GM19023 (cell line): ENCODE data around the gene NPAS3.

Experiments used
- ATAC-seq: cut with Tn5 transposase; IDR thresholded peaks from one replicate; pipeline ENCODE4 v1.9.1; 2021; ENCODE audit warnings: mild to moderate bottlenecking, moderate library complexity; ENCODE audit not compliant: unreplicated experiment

NPAS3 gene

DNA sequence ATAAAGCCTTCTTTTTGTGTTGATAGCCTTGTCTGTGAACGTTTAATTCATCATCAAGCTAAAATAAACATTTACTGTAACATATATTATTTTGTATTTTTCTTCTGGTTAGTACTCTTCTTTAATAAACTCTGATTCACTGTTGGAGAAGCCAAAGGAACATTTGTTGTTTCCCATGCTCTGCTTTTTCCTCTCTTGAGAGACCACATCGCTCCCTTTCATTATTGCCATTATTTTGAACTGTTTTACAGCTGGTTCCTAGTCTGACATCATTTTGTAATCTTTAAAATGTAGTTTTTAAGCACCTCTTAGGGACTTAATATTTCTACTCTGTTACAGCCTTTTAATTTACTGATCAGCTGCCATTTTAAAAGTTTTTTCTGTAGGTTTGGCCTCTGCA, 301.8 kb downstream of the NPAS3 start:
- ATAC-seq, result no peak

DNA sequence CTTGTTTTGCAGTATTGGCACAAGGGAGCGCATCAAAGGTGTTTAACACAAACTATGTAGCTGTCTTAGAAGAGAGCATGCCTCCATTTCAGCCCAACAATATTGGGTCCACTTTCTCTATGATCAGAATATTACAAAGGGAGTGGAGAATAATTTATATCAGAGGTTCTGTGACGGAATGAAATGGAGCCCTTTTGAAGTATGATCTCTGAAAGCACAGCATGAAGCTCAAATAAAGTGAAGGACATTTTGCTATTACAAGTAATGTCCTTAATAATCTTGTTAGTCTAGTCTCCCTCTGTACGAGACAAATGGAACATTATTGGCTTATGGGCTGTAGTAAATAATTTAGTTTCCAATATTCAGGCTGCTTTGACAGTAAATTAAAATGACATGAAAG, 302.7 kb downstream of the NPAS3 start:
- ATAC-seq, result no peak

DNA sequence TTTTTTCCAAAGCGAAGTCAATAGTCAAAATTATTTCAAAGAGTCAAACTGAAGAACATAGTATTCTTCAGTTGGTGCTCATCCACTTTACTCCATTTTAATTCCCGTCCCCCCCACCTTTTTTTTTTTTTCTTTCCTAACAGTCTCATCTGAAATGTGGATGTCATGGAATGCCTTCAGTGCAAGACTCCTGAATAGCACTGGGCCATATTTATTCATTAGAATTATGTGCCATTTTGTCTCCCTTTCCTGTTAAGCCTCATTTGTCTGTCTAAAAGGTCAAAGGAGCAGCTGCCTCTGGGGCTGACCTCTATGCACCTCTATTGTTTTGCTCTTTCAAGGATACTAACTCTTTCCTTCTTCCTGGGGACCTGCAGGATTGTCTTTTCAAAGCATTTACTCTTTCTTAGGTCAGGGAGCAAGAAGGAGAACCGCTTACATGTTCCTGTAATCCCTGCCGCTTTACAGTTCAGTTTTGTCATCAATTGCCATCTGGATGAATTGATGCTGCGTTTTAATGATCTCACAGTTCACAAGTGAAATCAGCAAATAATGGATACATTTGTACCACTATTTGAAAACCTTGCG, 310.6 kb downstream of the NPAS3 start:
- ATAC-seq, result no peak

DNA sequence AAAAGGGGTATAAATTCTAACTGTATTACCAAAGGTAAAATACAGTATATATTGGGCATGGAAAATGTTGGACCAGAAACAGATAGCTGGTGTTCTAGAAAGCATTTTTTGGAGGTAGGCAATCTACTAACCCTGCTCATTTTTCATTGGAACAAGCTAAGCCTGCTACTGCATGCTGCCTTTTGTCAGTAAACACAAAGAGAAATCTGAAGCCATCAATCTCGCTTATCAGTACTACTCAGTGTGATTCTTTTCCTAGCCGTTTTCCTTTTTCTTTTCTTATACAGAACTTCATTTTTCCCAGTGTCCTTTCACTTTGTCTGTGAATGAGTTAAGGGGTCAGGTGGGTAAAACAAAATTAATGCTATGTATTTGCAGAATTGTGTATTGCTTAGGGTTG, 312.3 kb downstream of the NPAS3 start:
- ATAC-seq, result no peak

DNA sequence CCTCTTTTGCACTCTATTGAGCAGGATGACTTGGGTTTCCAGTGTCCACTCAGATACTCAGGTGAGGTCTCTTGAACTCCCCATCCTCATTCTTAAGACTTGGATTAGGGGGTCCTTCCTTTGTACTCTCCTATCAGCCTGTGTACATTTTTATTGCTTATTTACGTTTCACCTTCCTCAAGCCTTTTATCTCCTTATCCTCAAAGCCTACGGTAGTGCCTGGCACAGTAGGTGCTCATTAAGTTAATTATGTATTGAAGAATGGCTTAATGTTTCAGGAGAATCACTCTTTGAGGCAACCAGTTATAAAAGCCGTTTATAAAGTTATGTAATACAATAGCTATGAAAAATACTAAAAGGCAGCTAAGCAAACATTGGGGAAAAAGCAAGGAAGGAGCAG, 315.7 kb downstream of the NPAS3 start:
- no peak for ATAC-seq

DNA sequence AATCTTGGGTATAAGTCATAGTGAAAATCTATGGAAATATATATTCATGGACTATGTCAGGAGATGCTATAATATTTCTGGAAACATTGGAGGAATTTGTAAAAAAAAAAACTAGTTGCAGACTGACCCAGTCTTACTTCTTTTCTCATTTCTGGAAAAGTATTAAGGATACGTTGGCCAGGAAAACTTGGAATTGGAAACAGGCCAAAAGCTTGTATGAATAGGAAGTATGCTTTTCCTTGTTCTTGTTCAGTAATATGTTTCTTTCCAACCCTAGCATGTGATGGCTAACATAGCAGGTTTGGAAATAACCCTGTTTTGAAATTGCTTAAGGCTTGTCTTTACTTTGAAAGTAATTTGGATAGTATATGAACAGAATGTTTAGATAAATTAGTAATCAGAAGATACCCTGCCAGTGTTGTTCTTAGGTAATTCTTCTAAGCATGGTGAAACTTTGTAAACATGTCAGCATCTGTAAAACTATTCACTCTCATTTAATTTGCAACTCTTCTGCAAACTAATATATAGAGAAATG, 316.2 kb downstream of the NPAS3 start:
- ATAC-seq, result no peak

DNA sequence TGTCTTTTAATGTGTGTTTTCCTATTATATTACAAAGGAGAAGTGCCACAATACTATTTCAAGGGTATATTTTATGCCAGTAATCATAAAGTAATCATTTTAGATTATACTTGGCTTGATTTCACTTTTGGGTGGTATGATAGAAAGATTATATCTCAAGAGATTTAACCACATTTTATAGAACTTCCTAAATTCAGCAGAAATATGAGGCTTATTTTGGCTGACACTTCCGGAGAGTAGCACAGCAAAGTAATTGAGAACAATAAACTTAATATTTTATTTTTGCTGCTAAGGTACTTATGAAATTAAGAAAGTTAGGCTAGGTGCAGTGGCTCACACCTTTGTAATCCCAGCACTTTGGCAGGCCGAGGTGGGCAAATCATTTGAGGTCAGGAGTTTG, 319.1 kb downstream of the NPAS3 start:
- no peak for ATAC-seq

DNA sequence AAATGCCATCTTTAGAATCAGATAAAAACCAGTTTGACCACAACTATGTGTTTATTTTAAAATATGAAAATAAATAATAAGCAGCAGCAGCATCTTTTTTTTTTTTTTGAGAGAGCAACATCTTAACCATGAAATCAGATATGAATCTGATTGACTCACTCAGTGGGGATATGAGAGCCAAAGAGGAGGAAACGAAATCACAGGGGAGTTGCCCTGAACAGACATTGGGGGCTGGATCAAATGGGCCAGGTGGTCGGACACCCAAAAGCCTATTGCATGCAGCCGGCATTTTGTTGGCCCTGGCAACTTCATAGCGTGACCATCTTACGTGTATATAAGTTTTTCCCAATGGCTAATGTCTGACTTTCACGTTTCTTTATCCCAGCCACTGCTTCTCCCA, 321.1 kb downstream of the NPAS3 start:
- ATAC-seq, result no peak

DNA sequence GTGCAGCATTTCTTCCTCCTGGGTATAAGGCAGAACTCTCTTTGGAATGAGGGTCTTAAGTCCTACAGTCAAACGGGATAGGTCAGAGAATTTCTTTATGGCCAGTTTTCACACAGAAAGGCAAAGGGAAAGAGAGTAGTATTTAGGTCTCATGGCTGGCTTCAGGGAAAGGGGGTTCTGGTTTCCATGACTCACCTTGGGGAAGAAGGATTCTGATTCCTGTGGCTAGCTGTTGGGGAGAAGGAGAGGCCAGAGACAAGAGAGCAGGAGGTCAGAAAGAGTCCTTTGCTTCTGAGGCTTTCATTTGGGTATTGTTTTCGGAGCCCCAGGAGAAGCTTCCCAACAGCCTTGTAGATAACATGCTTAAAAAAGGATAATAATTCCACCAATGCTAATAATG, 332.5 kb downstream of the NPAS3 start:
- no peak for ATAC-seq

DNA sequence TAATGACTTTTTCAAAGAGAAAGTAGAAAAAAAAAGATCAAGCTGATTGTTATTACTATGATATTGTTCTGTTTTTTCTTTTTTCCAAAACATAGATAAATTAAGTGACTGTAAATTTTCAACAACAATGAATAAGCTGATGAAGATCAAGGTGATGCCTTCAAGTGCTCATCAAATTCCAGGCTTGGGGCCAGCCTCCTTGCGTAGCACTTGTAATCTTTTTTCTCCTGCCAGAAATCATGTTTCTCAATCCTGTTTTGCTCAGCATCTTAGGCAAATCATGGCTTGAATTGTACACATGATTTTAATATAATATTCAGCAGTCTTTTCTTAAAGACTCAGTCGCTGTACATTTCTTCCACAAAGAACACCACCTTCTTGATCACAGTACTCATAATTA, 333.2 kb downstream of the NPAS3 start:
- ATAC-seq, result no peak

DNA sequence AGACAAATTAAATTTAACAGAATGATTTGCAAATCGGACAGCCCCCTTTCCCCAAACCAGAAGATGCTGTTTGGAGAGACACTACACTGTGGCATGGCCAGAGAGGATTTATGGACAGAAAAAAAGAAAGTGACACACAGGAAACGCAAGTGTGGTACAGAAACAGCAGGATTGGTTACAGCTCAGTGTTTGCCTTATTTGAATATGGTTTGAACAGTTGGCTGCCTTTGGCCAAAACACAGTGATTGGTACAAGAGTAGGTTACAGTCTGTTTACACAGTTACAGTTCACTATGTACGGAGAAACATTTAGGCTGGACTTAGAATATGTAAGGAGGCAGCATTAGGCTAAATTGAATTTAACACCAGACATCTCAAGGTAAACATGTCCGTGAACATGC, 335.3 kb downstream of the NPAS3 start:
- ATAC-seq, result no peak

DNA sequence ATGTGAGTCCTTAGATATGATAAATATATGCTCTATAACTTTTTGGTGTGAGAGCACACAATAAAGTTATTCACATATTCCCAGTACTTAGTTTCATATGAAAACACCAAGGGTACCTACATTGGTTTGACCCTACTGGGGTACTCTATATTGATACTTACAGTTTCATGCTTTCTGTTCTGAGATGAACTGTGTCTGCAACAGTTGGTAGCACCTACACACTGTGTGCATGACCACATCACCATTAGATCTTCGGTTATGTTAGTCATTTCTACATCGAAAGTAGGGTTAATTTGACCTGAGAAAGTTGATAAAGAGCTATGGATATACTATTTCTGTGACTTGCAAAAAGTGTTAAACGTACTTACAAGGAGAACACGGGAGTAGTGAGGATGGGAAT, 337.2 kb downstream of the NPAS3 start:
- no peak for ATAC-seq

DNA sequence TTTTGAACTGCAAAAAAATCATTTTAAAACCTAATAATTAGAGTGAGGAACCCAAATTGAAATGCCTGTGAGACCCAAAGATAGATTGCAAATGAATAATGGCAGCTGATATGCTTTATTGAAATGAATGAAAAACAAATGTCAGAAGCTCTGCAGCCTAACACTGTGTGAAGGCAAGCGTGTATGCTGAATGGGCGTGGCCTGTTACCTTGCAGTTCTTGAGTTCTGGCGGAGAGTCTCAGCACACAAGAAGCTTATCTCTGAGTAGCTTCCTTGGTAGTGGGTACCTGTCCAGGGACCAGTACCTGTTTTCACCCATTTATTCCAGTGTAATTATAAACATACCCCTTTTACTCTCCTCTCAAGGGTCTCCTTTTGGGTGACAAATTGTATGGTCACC, 341.2 kb downstream of the NPAS3 start:
- no peak for ATAC-seq

DNA sequence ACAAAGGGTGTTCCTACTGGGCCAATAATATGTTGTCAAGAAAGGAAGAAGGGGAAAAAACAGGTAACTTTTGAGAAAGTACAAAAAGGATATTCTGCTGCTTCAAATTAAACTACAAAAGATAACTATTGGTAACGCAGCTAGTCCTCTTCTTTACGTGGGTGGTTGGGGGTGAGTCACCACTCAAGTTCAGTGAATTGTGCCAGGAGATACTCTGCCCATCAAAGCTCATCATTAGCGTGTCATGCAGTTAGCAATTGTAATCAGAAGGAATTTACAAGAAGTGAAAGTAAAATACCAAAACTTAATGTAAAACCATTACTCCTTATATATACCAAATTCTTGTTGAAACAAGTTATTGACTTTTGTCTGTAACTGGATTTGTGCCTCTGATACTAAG, 342.0 kb downstream of the NPAS3 start:
- no peak for ATAC-seq

DNA sequence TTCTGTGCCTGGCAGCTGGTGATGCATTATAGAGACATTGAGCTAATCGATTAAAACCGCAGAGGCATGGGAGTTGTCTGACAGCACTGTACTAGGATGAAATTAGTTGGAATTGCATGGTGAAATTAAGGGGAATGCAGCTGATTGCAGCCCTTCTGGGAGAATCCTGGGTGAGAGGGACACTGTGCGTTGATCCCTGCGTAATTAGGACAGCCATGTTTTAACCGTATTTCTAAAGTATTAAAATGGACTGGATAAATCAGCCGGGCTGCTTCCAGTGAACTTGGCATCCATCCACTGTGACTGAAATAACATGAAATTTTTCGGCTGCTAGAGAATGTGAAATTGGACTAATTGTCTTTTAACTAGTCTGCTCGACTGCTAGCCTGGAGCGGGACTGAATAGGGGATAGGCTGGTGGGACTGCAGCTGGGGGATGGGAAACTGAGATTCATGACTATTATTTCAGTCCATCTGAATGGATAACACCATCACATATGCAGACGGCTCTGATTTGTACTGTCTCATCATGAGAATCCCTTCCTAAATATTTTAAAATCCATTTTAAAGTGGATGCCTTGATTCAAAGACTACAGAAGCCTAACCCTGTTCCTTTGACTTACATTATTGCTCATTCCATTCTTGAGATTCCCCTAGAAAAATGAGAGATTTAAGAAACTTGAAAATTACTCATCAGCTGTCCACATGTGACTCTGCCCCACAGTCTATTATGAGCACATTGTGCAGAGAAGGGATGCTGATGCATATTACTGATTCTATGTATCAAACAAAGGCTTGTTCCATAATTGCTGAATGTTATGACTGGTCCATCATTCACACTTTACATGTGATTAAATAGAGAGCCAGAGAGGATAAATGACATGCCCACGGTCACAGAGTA, 343.9 kb downstream of the NPAS3 start:
- no peak for ATAC-seq

DNA sequence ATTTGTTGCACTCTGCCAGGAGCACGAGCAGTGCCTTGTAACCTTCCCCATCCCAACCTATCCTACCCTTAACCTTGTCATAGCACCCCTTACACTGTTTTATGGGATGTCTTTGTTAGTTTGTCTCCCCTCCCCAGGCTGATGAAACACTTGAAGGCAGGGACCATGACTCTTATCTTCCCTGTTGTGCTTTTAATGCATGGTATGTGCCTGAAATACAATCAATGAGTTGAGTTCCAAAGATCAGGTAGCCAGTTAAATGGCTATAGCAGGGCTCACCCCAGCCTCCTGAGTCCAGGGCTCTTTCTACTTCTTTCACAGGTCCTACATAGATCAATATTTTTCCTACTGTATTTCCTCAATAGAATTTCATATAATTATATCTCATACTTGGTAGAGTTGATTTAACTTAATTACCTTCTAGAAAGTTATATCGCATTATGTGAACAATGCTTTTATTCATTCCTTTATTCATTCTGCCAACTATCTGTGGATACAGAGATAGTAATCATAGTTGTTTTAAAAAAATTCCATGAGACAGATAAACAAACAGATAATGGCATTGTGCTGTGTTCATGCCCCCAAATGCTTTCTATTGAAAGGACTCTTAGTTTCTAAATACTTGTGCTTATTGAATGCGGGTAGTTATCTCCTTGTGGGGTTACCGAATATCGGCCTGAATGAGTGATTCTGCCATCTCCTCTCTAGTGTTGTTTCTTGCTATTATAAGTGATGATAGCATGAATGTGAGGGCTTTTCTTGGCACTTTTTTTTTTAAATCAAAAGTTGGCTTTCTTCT, 347.4 kb downstream of the NPAS3 start:
- no peak for ATAC-seq

DNA sequence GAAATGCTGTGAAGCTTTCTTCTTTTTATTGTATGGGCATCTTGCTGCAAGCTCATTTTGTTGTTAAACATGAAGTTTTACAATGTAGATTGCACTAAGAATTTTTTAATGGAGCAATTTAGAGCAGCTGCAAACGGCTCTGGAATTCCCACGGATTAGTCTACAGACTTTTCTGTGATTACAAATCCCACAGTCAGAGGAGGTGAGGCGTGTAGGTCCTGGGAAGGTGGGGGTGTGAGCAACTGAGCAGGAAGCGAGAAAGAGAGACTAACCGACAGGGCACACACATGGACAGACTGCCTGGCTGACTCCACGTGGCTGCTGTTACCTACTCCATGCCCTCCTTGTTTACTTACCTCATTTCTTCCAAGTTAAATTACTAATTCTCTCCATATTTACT, 348.5 kb downstream of the NPAS3 start:
- ATAC-seq, result no peak

DNA sequence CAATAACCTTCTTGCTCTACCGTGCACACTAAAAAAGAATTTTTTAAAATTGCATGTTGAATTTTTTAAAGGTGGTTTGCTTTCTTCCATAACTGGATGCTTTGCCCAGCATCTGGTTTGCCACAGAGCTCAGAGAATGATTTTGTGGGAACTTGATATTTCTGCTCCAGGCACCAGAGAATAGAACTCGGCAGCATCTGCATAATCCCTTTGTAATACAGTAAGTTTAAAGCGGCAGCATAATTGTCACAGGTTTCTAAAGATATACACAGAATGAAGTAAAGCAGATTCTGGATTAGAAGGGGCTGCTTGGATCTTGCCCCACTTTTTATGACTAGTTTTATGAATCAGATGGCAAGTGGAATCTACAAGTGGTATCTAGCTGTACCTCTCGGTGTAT, 352.0 kb downstream of the NPAS3 start:
- ATAC-seq, result no peak

DNA sequence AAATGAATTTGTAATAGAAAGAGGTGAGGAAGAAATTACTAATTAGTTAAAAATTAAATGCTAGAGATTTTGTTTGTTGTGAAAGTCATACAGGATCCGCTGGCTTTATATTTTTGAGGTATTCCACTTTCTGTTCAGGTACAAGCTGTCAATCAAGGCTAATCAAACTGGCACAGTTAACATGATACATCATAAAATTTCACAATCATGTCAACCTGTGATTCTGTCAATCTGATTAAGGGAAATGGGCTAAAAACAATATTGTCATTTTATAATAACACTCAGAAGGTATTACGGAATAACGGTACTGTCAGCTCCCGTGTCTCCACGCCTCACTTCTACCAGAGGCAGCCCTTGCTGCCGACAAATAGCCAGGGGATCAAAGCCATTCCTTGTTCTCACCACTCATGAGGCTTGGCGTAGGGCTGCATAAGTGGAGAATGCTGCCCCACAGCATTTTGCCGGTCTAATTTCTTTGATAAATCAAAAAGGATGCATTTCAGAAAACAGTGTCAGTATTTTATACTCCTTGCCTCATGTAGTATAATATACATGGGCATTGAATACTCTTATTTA, 352.9 kb downstream of the NPAS3 start:
- ATAC-seq, result no peak

DNA sequence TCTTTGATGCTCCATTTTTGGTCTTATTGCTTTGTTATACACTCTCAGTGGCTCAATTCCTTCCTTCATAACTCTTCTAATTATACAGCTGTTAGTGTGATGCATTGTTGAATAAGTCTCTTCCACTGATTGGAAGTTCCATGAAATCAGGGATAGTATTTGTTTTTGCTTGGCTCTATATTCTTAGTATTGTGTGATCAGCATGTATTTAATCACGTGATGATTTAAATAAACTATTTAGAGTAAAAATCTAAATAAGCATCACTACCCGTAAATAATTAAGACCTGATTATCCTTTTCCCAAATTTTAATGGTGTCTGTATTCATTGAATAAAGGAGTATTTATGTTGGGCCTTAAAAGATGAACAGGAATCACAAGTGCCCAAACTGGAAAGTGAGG, 355.7 kb downstream of the NPAS3 start:
- ATAC-seq, result no peak

DNA sequence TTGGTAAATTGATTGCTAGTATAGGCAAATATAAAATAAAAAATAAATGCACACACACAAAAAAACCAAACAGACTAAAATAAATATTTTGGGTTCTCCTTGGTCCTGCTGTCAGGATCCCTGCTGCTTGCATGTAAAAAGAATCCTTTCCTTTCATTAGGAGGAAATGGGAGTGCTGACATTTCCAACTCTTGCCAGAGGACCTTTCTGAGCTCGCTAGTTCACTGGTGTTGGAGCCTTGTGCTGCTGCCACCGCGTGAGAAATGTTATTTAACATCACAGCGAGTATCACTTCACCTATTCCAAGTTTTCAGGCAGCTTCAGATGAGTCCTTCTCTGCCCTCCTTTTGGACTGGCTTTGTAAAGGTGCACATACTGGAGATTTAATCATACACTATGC, 358.9 kb downstream of the NPAS3 start:
- ATAC-seq, result no peak
